H1 (cell line): ENCODE results near the gene TGFA. TPM values are rescaled to one million over a fixed set of nuclear protein-coding genes. Genes with fewer than 3 reads are reported as not detected.
A peak's percentile ranks its signal among the peaks of the same experiment; 100 is the strongest.

ENCODE experiments used
- CTCF ChIA-PET: fragments of 300-600 bp; sonication (Branson Sonifier 250); formaldehyde crosslinking; loops from one replicate; lab custom pipeline; 2021; ENCODE audit not compliant: partially characterized antibody; lab: Charles Lee
- POLR2A ChIA-PET: fragments of 300-600 bp; sonication (Branson Sonifier 250); formaldehyde crosslinking; loops from one replicate; lab custom pipeline; 2021; ENCODE audit warnings: inconsistent platforms; ENCODE audit not compliant: partially characterized antibody; lab: Charles Lee
- DNase-seq, 2 experiments: peaks; one replicate each; pipeline versions ENCODE4 v3.0.0 to v3.0.0-alpha.2; 2010 to 2022; ENCODE audit warnings: low spot score in 2 of 2, low read depth in 1 of 2, mixed read lengths in 1 of 2
- FAIRE-seq: peaks from 2 replicates; lab custom pipeline; 2011; peaks lifted over from hg19 to GRCh38; lab: Jason Lieb, UNC
- H2AFZ ChIP-seq: 2 replicates; pipeline ENCODE4 v1.8.1; 2012; ENCODE audit warnings: low read length, inconsistent platforms
- H2AK5ac ChIP-seq: 2 replicates; pipeline ENCODE4 v1.6.1; 2013; ENCODE audit warnings: low read depth, low read length
- H2BK120ac ChIP-seq: replicated peaks from 2 replicates; pipeline ENCODE3; 2013; ENCODE audit warnings: low read depth, low read length, inconsistent platforms
- H2BK12ac ChIP-seq: 2 replicates; pipeline ENCODE4 v1.6.1; 2013; ENCODE audit warnings: low read depth, low read length
- H2BK15ac ChIP-seq: 2 replicates; pipeline ENCODE4 v1.6.1; 2013; ENCODE audit warnings: low read length
- H2BK20ac ChIP-seq: 2 replicates; pipeline ENCODE4 v1.6.1; 2013; ENCODE audit warnings: low read length
- H2BK5ac ChIP-seq: 2 replicates; pipeline ENCODE4 v1.6.1; 2013; ENCODE audit warnings: low read depth, low read length
- H3K14ac ChIP-seq: 2 replicates; pipeline ENCODE4 v1.6.1; 2013; ENCODE audit warnings: inconsistent platforms; ENCODE audit not compliant: insufficient read length
- H3K18ac ChIP-seq: 2 replicates; pipeline ENCODE4 v1.6.1; 2013; ENCODE audit warnings: low read length; ENCODE audit errors: extremely low read depth
- H3K23ac ChIP-seq: 2 replicates; pipeline ENCODE4 v1.6.1; 2013; ENCODE audit warnings: inconsistent platforms; ENCODE audit not compliant: insufficient read length
- H3K23me2 ChIP-seq: 2 replicates; pipeline ENCODE4 v1.6.1; 2013; ENCODE audit warnings: low read depth, low read length
- H3K27ac ChIP-seq: 2 replicates; pipeline ENCODE4 v1.6.1; 2011; ENCODE audit warnings: low read depth, low read length, inconsistent platforms
- H3K27me3 ChIP-seq, 4 experiments: replicated peaks in 1 of 4; 1 replicate in 1 of 4; 2 replicates in 3 of 4; pipeline versions ENCODE4 v1.6.1 to v1.8.1; 2011 to 2013; ENCODE audit warnings: low read length in 3 of 4, mild to moderate bottlenecking in 3 of 4, inconsistent platforms in 2 of 4, mixed read lengths in 2 of 4, moderate library complexity in 1 of 4; ENCODE audit not compliant: control insufficient read depth in 3 of 4, insufficient read depth in 3 of 4; ENCODE audit errors: extremely low read depth in 1 of 4
- H3K36me3 ChIP-seq, 4 experiments: 2 replicates each; pipeline versions ENCODE4 v1.6.1 to v1.8.1; 2011 to 2013; ENCODE audit warnings: mild to moderate bottlenecking in 4 of 4, low read length in 3 of 4, moderate library complexity in 2 of 4, control low read depth in 1 of 4, inconsistent platforms in 1 of 4; ENCODE audit not compliant: insufficient read depth in 4 of 4, control insufficient read depth in 2 of 4
- H3K4ac ChIP-seq: replicated peaks from 2 replicates; pipeline ENCODE3; 2013; ENCODE audit warnings: low read length, low read depth, mixed read lengths, inconsistent platforms; ENCODE audit not compliant: insufficient read length
- H3K4me1 ChIP-seq, 4 experiments: replicated peaks in 1 of 4; 1 replicate in 1 of 4; 2 replicates in 3 of 4; pipeline versions ENCODE4 v1.6.1 to v1.8.1; 2011 to 2013; ENCODE audit warnings: low read length in 3 of 4, inconsistent platforms in 2 of 4, mixed read lengths in 1 of 4; ENCODE audit not compliant: insufficient read depth in 4 of 4, control insufficient read depth in 3 of 4
- H3K4me2 ChIP-seq, 2 experiments: 2 replicates each; pipeline versions ENCODE4 v1.6.1 to v1.8.1; 2011 to 2013; ENCODE audit warnings: low read depth in 2 of 2, low read length in 2 of 2, control low read depth in 1 of 2, inconsistent platforms in 1 of 2, mild to moderate bottlenecking in 1 of 2; ENCODE audit not compliant: insufficient read depth in 1 of 2
- H3K4me3 ChIP-seq, 4 experiments: fragments of 200-600, 300-600 bp in 1 of 4; sonication (generic), shearing (Covaris generic), sonication (Bioruptor Twin) in 1 of 4; 2 replicates each; pipeline versions ENCODE4 v1.5.1 to v1.8.1; 2011 to 2016; ENCODE audit warnings: low read length in 4 of 4, low read depth in 3 of 4, control low read depth in 2 of 4, inconsistent platforms in 2 of 4, mild to moderate bottlenecking in 2 of 4, mixed read lengths in 1 of 4, moderate library complexity in 1 of 4; ENCODE audit not compliant: insufficient read depth in 2 of 4; ENCODE audit errors: extremely low read depth in 1 of 4
- H3K56ac ChIP-seq: replicated peaks from 2 replicates; pipeline ENCODE3; 2013; ENCODE audit warnings: low read depth, mild to moderate bottlenecking, mixed read lengths, low read length, inconsistent platforms; ENCODE audit not compliant: insufficient read length
- H3K79me1 ChIP-seq: 2 replicates; pipeline ENCODE4 v1.6.1; 2013; ENCODE audit warnings: low read depth, low read length, control low read depth
- H3K79me2 ChIP-seq, 2 experiments: 2 replicates each; pipeline versions ENCODE4 v1.6.1 to v1.8.1; 2012 to 2013; ENCODE audit warnings: low read length in 2 of 2, mild to moderate bottlenecking in 2 of 2, inconsistent platforms in 1 of 2; ENCODE audit not compliant: insufficient read depth in 2 of 2, control insufficient read depth in 1 of 2
- H3K9ac ChIP-seq, 4 experiments: replicated peaks in 1 of 4; 1 replicate in 1 of 4; 2 replicates in 3 of 4; pipeline versions ENCODE4 v1.6.1 to v1.8.1; 2011 to 2013; ENCODE audit warnings: low read depth in 3 of 4, low read length in 3 of 4, control low read depth in 2 of 4, mild to moderate bottlenecking in 2 of 4, moderate library complexity in 2 of 4, inconsistent platforms in 1 of 4; ENCODE audit errors: extremely low read depth in 1 of 4
- H3K9me3 ChIP-seq, 2 experiments: 2 replicates each; pipeline versions ENCODE4 v1.6.1 to v1.8.1; 2012 to 2013; ENCODE audit warnings: mild to moderate bottlenecking in 2 of 2, moderate library complexity in 2 of 2, control low read depth in 1 of 2, inconsistent platforms in 1 of 2, low read depth in 1 of 2, low read length in 1 of 2, mixed read lengths in 1 of 2; ENCODE audit not compliant: insufficient read depth in 2 of 2
- H4K20me1 ChIP-seq, 2 experiments: replicated peaks in 1 of 2; 2 replicates each; pipeline versions ENCODE3 to v1.8.1; 2011 to 2013; ENCODE audit warnings: inconsistent platforms in 2 of 2, low read length in 2 of 2, mild to moderate bottlenecking in 1 of 2; ENCODE audit not compliant: insufficient read depth in 2 of 2, control insufficient read depth in 1 of 2
- H4K5ac ChIP-seq: 2 replicates; pipeline ENCODE4 v1.6.1; 2013; ENCODE audit warnings: low read length, low read depth, mixed read lengths, inconsistent platforms; ENCODE audit not compliant: insufficient read length
- H4K8ac ChIP-seq: 2 replicates; pipeline ENCODE4 v1.8.0; 2013; ENCODE audit warnings: mild to moderate bottlenecking, moderate library complexity, low read length, inconsistent platforms; ENCODE audit not compliant: insufficient read depth; ENCODE audit errors: extremely low read depth
- H4K91ac ChIP-seq: replicated peaks from 2 replicates; pipeline ENCODE3; 2013; ENCODE audit warnings: low read length, mixed read lengths, inconsistent platforms; ENCODE audit not compliant: insufficient read length
- BCL11A ChIP-seq, 2 experiments: IDR thresholded peaks; one replicate each; pipeline ENCODE4 v1.6.1; 2011; ENCODE audit warnings: low read depth in 2 of 2, low read length in 2 of 2, mild to moderate bottlenecking in 2 of 2
- CTCF ChIP-seq, 3 experiments: IDR thresholded peaks; 1 replicate in 2 of 3; 2 replicates in 1 of 3; pipeline versions ENCODE4 v1.5.1 to v1.6.1; 2011; ENCODE audit warnings: low read length in 3 of 3, mild to moderate bottlenecking in 3 of 3, inconsistent platforms in 2 of 3, low read depth in 1 of 3, moderate library complexity in 1 of 3; ENCODE audit not compliant: insufficient read depth in 1 of 3; ENCODE audit errors: control extremely low read depth in 1 of 3
- KDM5A ChIP-seq: fragments of 200-600 bp; IDR thresholded peaks from 2 replicates; pipeline ENCODE4 v1.7.1; 2012; ENCODE audit warnings: mild to moderate bottlenecking, low read length, inconsistent platforms, mixed read lengths
- PHF8 ChIP-seq: fragments of 200-600 bp; sonication (generic); conservative IDR thresholded peaks from 2 replicates; pipeline ENCODE4 v1.7.1; 2012; ENCODE audit warnings: low read depth, mild to moderate bottlenecking, inconsistent platforms, low read length, moderate library complexity
- SAP30 ChIP-seq: fragments of 300-600 bp; sonication (generic); IDR thresholded peaks from 2 replicates; pipeline ENCODE4 v1.7.1; 2012; ENCODE audit warnings: low read length, moderate library complexity, mild to moderate bottlenecking, inconsistent platforms; ENCODE audit not compliant: insufficient read depth, insufficient replicate concordance
- SIX5 ChIP-seq: IDR thresholded peaks from 2 replicates; pipeline ENCODE4 v1.6.1; 2011; ENCODE audit warnings: mild to moderate bottlenecking, low read depth, low read length
- WGBS, 2 experiments: shearing (Covaris generic) in 1 of 2; methylation state at CpG; one replicate each; pipeline versions ENCODE4 v1.1.6 to v1.1.7; 2013 to 2015; ENCODE audit warnings: low lambda C conversion rate in 2 of 2, mixed read lengths in 2 of 2, inconsistent platforms in 1 of 2, low coverage in 1 of 2, missing lambda C conversion rate in 1 of 2; ENCODE audit not compliant: insufficient replicate concordance in 2 of 2, insufficient coverage in 1 of 2, insufficient read length in 1 of 2; ENCODE audit errors: extremely low coverage in 1 of 2, missing lambda C conversion rate in 1 of 2; 5-methylcytosine and 5-hydroxymethylcytosine counted together
- polyA plus RNA-seq, 7 experiments: library from polyadenylated mRNA; depleted of rRNA in 3 of 7; stranded (reverse) in 5 of 7; unstranded in 2 of 7; fragments of >200 nt in 5 of 7; fragments of 200-250 nt in 2 of 7; gene quantifications; 1 replicate in 5 of 7; 2 replicates in 1 of 7; 4 replicates in 1 of 7; pipeline versions ENCODE4 v1.2.1 to v1.2.3, GENCODE V29; 2011 to 2013; ENCODE audit warnings: missing spikeins in 2 of 7, mixed read lengths in 2 of 7
- total RNA-seq: library from RNA; stranded (reverse); fragmentation: NEBNext Ultra II Directional; extraction: Animal tissue kit (Norgen Biotek cat#: 25700); gene quantifications from 2 replicates; pipeline ENCODE4 v1.2.1, GENCODE V29; 2021

Gene TGFA
- total and polyA plus RNA-seq, 2 of the 8 experiments (the other 6 are each of a cell fraction or from before 2014, with no cell fraction given): 1.8 to 3.7 TPM

- POLR2A ChIA-PET: no interaction called here
- CTCF ChIA-PET: interaction anchor here (0.5 to 6.8 kb wide), 12 partner anchors 8 to 313 kb away, joined by 3 to 33 read pairs (median 8); partner anchors contain the start of gene FAM136A
- H2BK5ac ChIP-seq: no peak overlapping the region
- no peak overlapping the region for H2AK5ac ChIP-seq
- TF ChIP-seq PHF8 (no peak), KDM5A (no peak), CTCF (IDR thresholded peaks at IDR 0.05; ENCODE audit: control extremely low read depth in 1 of 3, insufficient read depth in 1 of 3, low read depth in 1 of 3, low read length in 3 of 3) (peak in 1 of 3 experiments; percentile 17; a peak in 1 of 4 replicates), BCL11A (IDR thresholded peaks at IDR 0.05; ENCODE audit: low read depth in 2 of 2, low read length in 2 of 2) (no peak), SAP30 (no peak), SIX5 (no peak)
- TF ChIP-seq, all 59 proteins: peak for 1
- H3K36me3 ChIP-seq: no peaks in the 10 kb centered on the region
- H2BK15ac ChIP-seq: no peak overlapping the region
- no peak overlapping the region for H2AFZ ChIP-seq
- no peak overlapping the region for H3K23ac ChIP-seq
- FAIRE-seq: no peak
- no peak overlapping the region for H3K4me2 ChIP-seq
- no peak overlapping the region for H3K4me3 ChIP-seq
- no peaks in the 10 kb centered on the region for H3K9me3 ChIP-seq
- DNase-seq: no peak
- H3K56ac ChIP-seq: no peak overlapping the region
- H3K18ac ChIP-seq: no peak overlapping the region
- WGBS, 2 experiments: 62% methylated on average over 5 of the region's 5 CpGs; no CpG with 5 or more reads in 1 of the 2 experiments
- H3K9ac ChIP-seq: no peak overlapping the region
- H4K8ac ChIP-seq: no peak overlapping the region
- peaks cover 3 to 6% (median 4%) of the 10 kb centered on the region in 4 experiments; a peak in 5 of 7 replicates for H3K4me1 ChIP-seq
- peaks cover 0 to 14% (median 7%) of the 10 kb centered on the region in 4 experiments; a peak in 2 of 7 replicates for H3K27me3 ChIP-seq
- H4K91ac ChIP-seq: no peak overlapping the region
- peaks cover 7% of the 10 kb centered on the region; the same call in 1 of the 2 replicates for H3K23me2 ChIP-seq
- no peaks in the 10 kb centered on the region for H3K79me1 ChIP-seq
- H3K27ac ChIP-seq: no peak overlapping the region
- no peak overlapping the region for H2BK20ac ChIP-seq
- no peak overlapping the region for H2BK12ac ChIP-seq
- no peak overlapping the region for H3K4ac ChIP-seq
- no peaks in the 10 kb centered on the region for H3K79me2 ChIP-seq
- no peak overlapping the region for H2BK120ac ChIP-seq
- H4K20me1 ChIP-seq: no peaks in the 10 kb centered on the region
- no peak overlapping the region for H3K14ac ChIP-seq
- H4K5ac ChIP-seq: no peak overlapping the region
These were observed 4.7 kb upstream of the TGFA start for GRCh38 chr2:70558195-70558808.
